A673 (cell line): ENCODE measurements around the gene EML3. TPM values are rescaled to one million over a fixed set of nuclear protein-coding genes. Genes with fewer than 3 reads are reported as not detected.

ENCODE experiments used
- BruUV-seq: library from RNA; stranded (reverse); fragments of 400-500 nt; replicated peaks from 2 replicates; lab custom pipeline; 2021; lab: Mats Ljungman, UMichigan
- CTCF ChIA-PET: fragments of 300-600 bp; sonication (Branson Sonifier 250); formaldehyde crosslinking; loops from one replicate; lab custom pipeline; 2022; ENCODE audit warnings: antibody characterized with exemption; lab: Charles Lee
- POLR2A ChIA-PET: fragments of 300-600 bp; sonication (Branson Sonifier 250); formaldehyde crosslinking; loops from one replicate; lab custom pipeline; 2022; ENCODE audit warnings: antibody characterized with exemption; ENCODE audit not compliant: low non-redundant PET; lab: Charles Lee
- DNase-seq: peaks from one replicate; pipeline ENCODE4 v3.0.0-alpha.2; 2015; ENCODE audit warnings: low spot score
- H3K27ac ChIP-seq: fragments of 200-600 bp; sonication (generic); 2 replicates; pipeline ENCODE4 v1.5.1; 2016; ENCODE audit warnings: mixed run types, low read depth, mild to moderate bottlenecking, mixed read lengths, antibody characterized with exemption, low read length; ENCODE audit not compliant: poor library complexity, severe bottlenecking
- H3K27me3 ChIP-seq: fragments of 200-600 bp; sonication (generic); replicated peaks from 2 replicates; pipeline ENCODE4 v1.6.1; 2017; ENCODE audit warnings: mixed run types, low read depth, mild to moderate bottlenecking, mixed read lengths, antibody characterized with exemption, low read length; ENCODE audit not compliant: insufficient read depth, poor library complexity
- H3K36me3 ChIP-seq: fragments of 200-600 bp; sonication (generic); 2 replicates; pipeline ENCODE4 v1.6.1; 2016; ENCODE audit warnings: mixed run types, mild to moderate bottlenecking, mixed read lengths, antibody characterized with exemption, low read length; ENCODE audit not compliant: insufficient read depth, poor library complexity, severe bottlenecking
- H3K4me1 ChIP-seq: fragments of 200-600 bp; sonication (generic); 2 replicates; pipeline ENCODE4 v1.6.1; 2017; ENCODE audit warnings: mixed run types, mild to moderate bottlenecking, mixed read lengths, antibody characterized with exemption, low read length; ENCODE audit not compliant: insufficient read depth, poor library complexity, severe bottlenecking
- H3K4me3 ChIP-seq: fragments of 200-600 bp; sonication (generic); 2 replicates; pipeline ENCODE4 v1.5.1; 2016; ENCODE audit warnings: low read depth, mixed run types, mild to moderate bottlenecking, mixed read lengths, low read length; ENCODE audit not compliant: poor library complexity, severe bottlenecking
- H3K9me3 ChIP-seq: fragments of 200-600 bp; sonication (generic); 2 replicates; pipeline ENCODE4 v1.6.1; 2016; ENCODE audit warnings: mixed run types, low read depth, mild to moderate bottlenecking, mixed read lengths, antibody characterized with exemption, low read length; ENCODE audit not compliant: poor library complexity, severe bottlenecking
- CTCF ChIP-seq: fragments of 300-800, 200-600 bp; sonication (generic); conservative IDR thresholded peaks from 2 replicates; pipeline ENCODE4 v1.5.1; 2017; ENCODE audit warnings: low read depth, mild to moderate bottlenecking, antibody characterized with exemption, low read length, moderate library complexity, mixed read lengths
- EZH2 ChIP-seq: fragments of 200-600 bp; sonication (generic); IDR thresholded peaks from 2 replicates; pipeline ENCODE4 v1.6.1; 2017; ENCODE audit warnings: borderline replicate concordance, low read depth, mild to moderate bottlenecking, mixed read lengths, antibody characterized with exemption, low read length; ENCODE audit not compliant: poor library complexity, severe bottlenecking
- intact Hi-C: fragments of 100-400 bp; cut with micrococcal nuclease; formaldehyde crosslinking; loops from one replicate; pipeline ENCODE4 v1.10.0; 2022; ENCODE audit not compliant: unreplicated experiment
- total RNA-seq: library from RNA; stranded (reverse); gene quantifications from 2 replicates; pipeline ENCODE4 v1.2.3, GENCODE V29; 2021

Gene EML3
- total RNA-seq, 1 experiment from 2014 or later: 21.3 TPM

DNA sequence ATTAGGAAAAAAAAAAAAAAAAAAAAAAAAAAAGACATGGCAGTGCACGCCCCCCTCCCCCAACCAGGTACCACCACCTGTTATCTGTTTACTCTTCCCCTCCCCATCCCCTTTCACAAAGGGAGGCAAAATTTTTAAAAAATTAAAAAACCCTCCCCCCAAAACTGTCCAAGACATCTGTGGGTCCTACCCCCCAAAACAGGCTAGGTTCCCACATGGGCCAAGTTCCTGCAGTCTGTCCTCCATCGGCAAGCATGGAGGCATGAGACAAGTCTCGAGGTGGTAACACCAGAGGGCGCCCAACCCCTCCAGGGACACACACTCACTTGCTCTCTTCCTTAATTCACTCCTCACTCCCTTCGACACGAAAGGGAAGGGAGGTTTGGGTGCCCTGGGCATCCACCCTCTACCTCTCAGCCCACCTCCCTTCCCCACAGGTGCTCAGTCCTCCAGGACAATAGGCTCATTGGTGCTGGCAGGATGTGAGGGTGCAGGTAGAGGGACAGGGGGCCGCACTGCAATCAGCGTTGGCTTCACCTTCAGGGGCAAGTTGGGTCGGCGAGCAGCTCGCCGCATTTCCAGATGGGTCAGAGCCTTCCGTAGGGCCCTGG is 19.0 kb downstream of the EML3 start:
- CTCF ChIA-PET: interaction anchor here (0.6 kb wide), 1 partner anchor 8 kb away, joined by 3 read pairs; the partner anchor contains the start of gene MTA2
- Histone ChIP-seq H3K9me3 (no peaks in the 10 kb centered on the region), H3K4me1 (peaks cover 22% of the 10 kb centered on the region), H3K27ac (no peak overlapping the region), H3K4me3 (no peak overlapping the region), H3K36me3 (peaks cover 63% of the 10 kb centered on the region), H3K27me3 (no peaks in the 10 kb centered on the region)
- POLR2A ChIA-PET: no interaction called here
- no TSS peak for BruUV-seq
- TF ChIP-seq EZH2 (no peak), CTCF (peak; percentile 90)
- intact Hi-C loops: loop anchor here (5.0 to 10.0 kb wide), 2 partner anchors 114 to 261 kb away; partner anchors contain the start of genes BSCL2 and GNG3
- DNase-seq: peak; percentile 96

GRCh38 chr11:62592989-62593421 is 19.6 kb downstream of the EML3 start:
- BruUV-seq: no TSS peak
- no peak for DNase-seq
- TF ChIP-seq CTCF: no peak
- TF ChIP-seq EZH2: no peak
- H3K27ac ChIP-seq: peak overlapping the region; percentile 79
- no peak overlapping the region for H3K4me3 ChIP-seq
- no peaks in the 10 kb centered on the region for H3K27me3 ChIP-seq
- H3K9me3 ChIP-seq: no peaks in the 10 kb centered on the region
- intact Hi-C loops: loop anchor here (5.0 to 10.0 kb wide), 2 partner anchors 114 to 262 kb away; partner anchors contain the start of genes BSCL2 and GNG3
- POLR2A ChIA-PET: no interaction called here
- H3K4me1 ChIP-seq: peaks cover 17% of the 10 kb centered on the region
- H3K36me3 ChIP-seq: peaks cover 63% of the 10 kb centered on the region
- CTCF ChIA-PET: interaction anchor here (0.6 kb wide), 1 partner anchor 9 kb away, joined by 3 read pairs; the partner anchor contains the start of gene MTA2

DNA sequence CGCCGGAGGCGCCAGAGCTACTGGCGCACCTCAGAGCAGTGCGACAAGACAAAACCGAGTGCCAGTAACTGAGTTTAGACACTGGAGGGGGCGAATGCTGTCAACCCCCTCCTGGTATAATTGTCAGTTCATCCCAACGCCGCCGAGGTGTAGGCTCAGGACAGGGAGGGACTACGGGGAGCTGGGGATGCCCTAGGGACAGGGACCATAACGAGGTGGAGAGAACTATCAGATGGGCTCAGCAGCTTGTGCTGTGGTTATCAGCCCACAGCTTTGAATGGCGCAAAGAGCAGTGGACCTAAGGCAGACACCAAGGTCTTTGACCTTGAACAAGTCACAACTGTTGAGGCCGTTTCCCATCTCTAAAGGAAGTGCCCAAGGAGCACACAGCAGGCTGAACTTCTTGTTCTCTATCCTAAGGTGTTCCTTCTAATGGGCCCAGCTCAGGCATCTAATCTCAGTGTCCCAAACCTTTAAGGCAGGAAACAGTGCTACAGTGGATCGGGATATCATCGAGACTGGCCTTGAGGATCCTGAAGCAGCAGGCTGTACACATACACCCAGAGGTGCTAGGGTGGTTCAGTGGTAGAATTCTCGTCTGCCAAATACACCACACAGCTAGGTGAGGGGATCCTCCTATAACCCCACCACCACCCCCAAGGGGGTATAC is 20.3 kb downstream of the EML3 start:
- TF ChIP-seq EZH2 (no peak), CTCF (0 out of 2 replicates have a peak, but pooled peaks have one; percentile 20)
- Histone ChIP-seq H3K36me3 (peaks cover 62% of the 10 kb centered on the region), H3K27me3 (no peaks in the 10 kb centered on the region), H3K4me3 (peak overlapping the region; percentile 67), H3K9me3 (no peaks in the 10 kb centered on the region), H3K4me1 (peaks cover 17% of the 10 kb centered on the region), H3K27ac (peak overlapping the region; percentile 79)
- intact Hi-C loops: loop anchor here (5.0 to 10.0 kb wide), 2 partner anchors 115 to 263 kb away; partner anchors contain the start of genes BSCL2 and GNG3
- POLR2A ChIA-PET: interaction anchor here (0.5 to 2.0 kb wide), 7 partner anchors 9 to 289 kb away, joined by 3 to 14 read pairs (median 7); partner anchors contain the start of genes EEF1G, HNRNPUL2, INTS5 and MTA2
- no peak for DNase-seq
- CTCF ChIA-PET: interaction anchor here (1.0 to 1.8 kb wide), 6 partner anchors 9 to 197 kb away, joined by 4 to 13 read pairs (median 6); partner anchors contain the start of genes B3GAT3, EEF1G and MTA2
- TSS peak; percentile 99 for BruUV-seq
